IMR-90 (cell line): ENCODE measurements around the gene CLDN24. TPM values are rescaled to one million over a fixed set of nuclear protein-coding genes. Genes with fewer than 3 reads are reported as not detected.

Experiments used
- ATAC-seq: fragments of 200-7000 bp; cut with Tn5 transposase; 2 replicates; pipeline ENCODE4 v1.9.1; 2020; ENCODE audit warnings: low read depth, mild to moderate bottlenecking, moderate library complexity
- BruUV-seq: library from RNA; stranded (reverse); fragments of 400-500 nt; replicated peaks from 2 replicates; lab custom pipeline; 2021; lab: Mats Ljungman, UMichigan
- CTCF ChIA-PET: fragments of 300-600 bp; formaldehyde crosslinking; extraction: SDS; loops from one replicate; lab custom pipeline; 2021; ENCODE audit warnings: antibody characterized with exemption; lab: Yijun Ruan, JAX
- POLR2A ChIA-PET: fragments of 300-600 bp; sonication (Branson Sonifier 250); formaldehyde crosslinking; loops from one replicate; lab custom pipeline; 2022; ENCODE audit warnings: antibody characterized with exemption; ENCODE audit not compliant: unreplicated experiment; lab: Charles Lee
- DNase-seq: peaks from one replicate; pipeline ENCODE4 v3.0.0; 2013
- H2AFZ ChIP-seq: replicated peaks from 2 replicates; pipeline ENCODE3; 2013; ENCODE audit warnings: low read length, mild to moderate bottlenecking; ENCODE audit not compliant: poor library complexity
- H2AK5ac ChIP-seq: 2 replicates; pipeline ENCODE4 v1.6.1; 2013; ENCODE audit warnings: low read depth, low read length, inconsistent platforms
- H2AK9ac ChIP-seq: replicated peaks from 2 replicates; pipeline ENCODE3; 2013; ENCODE audit warnings: mild to moderate bottlenecking, low read depth, low read length, moderate library complexity; ENCODE audit not compliant: poor library complexity
- H2BK120ac ChIP-seq: 2 replicates; pipeline ENCODE4 v1.6.1; 2013; ENCODE audit warnings: low read depth, low read length, inconsistent platforms
- H2BK15ac ChIP-seq: 3 replicates; pipeline ENCODE4 v1.6.1; 2013; ENCODE audit warnings: low read depth, low read length, inconsistent platforms
- H2BK20ac ChIP-seq: 2 replicates; pipeline ENCODE4 v1.6.1; 2013; ENCODE audit warnings: low read depth, mild to moderate bottlenecking, inconsistent platforms, low read length, moderate library complexity
- H2BK5ac ChIP-seq: 2 replicates; pipeline ENCODE4 v1.6.1; 2013; ENCODE audit warnings: mild to moderate bottlenecking, low read depth, low read length, inconsistent platforms; ENCODE audit not compliant: poor library complexity, severe bottlenecking
- H3K14ac ChIP-seq: replicated peaks from 2 replicates; pipeline ENCODE4 v1.6.1; 2013; ENCODE audit warnings: low read depth, low read length, inconsistent platforms
- H3K18ac ChIP-seq: 2 replicates; pipeline ENCODE4 v1.6.1; 2013; ENCODE audit warnings: low read depth, low read length, control low read depth
- H3K23ac ChIP-seq: 2 replicates; pipeline ENCODE4 v1.6.1; 2013; ENCODE audit warnings: low read depth, low read length, inconsistent platforms
- H3K27ac ChIP-seq: 2 replicates; pipeline ENCODE4 v1.5.1; 2013; ENCODE audit warnings: mild to moderate bottlenecking, control low read depth, low read length; ENCODE audit not compliant: insufficient read depth
- H3K27me3 ChIP-seq: 2 replicates; pipeline ENCODE4 v1.6.1; 2013; ENCODE audit warnings: low read length; ENCODE audit not compliant: control insufficient read depth, insufficient read depth
- H3K36me3 ChIP-seq: 2 replicates; pipeline ENCODE4 v1.6.1; 2013; ENCODE audit warnings: low read length, mixed read lengths; ENCODE audit not compliant: control insufficient read depth, insufficient read depth
- H3K4ac ChIP-seq: 2 replicates; pipeline ENCODE4 v1.6.1; 2013; ENCODE audit warnings: low read depth, low read length, inconsistent platforms
- H3K4me1 ChIP-seq: 2 replicates; pipeline ENCODE4 v1.6.1; 2013; ENCODE audit warnings: low read length, mixed read lengths; ENCODE audit not compliant: control insufficient read depth, insufficient read depth
- H3K4me2 ChIP-seq: 2 replicates; pipeline ENCODE4 v1.6.1; 2013; ENCODE audit warnings: low read depth, mild to moderate bottlenecking, control low read depth, low read length, moderate library complexity
- H3K4me3 ChIP-seq: 2 replicates; pipeline ENCODE4 v1.5.1; 2013; ENCODE audit warnings: low read depth, mild to moderate bottlenecking, control low read depth, low read length, moderate library complexity; ENCODE audit not compliant: insufficient read depth
- H3K56ac ChIP-seq: 2 replicates; pipeline ENCODE4 v1.6.1; 2013; ENCODE audit warnings: low read length, inconsistent platforms; ENCODE audit not compliant: insufficient read depth; ENCODE audit errors: extremely low read depth
- H3K79me1 ChIP-seq, 2 experiments: 2 replicates each; pipeline ENCODE4 v1.6.1; 2013; ENCODE audit warnings: low read length in 2 of 2, inconsistent platforms in 1 of 2, low read depth in 1 of 2
- H3K9ac ChIP-seq: 2 replicates; pipeline ENCODE4 v1.6.1; 2013; ENCODE audit warnings: low read depth, low read length, control low read depth
- H3K9me1 ChIP-seq: 2 replicates; pipeline ENCODE4 v1.6.1; 2013; ENCODE audit warnings: low read length, inconsistent platforms; ENCODE audit not compliant: insufficient read depth
- H3K9me3 ChIP-seq: 2 replicates; pipeline ENCODE4 v1.6.1; 2013; ENCODE audit warnings: low read length; ENCODE audit not compliant: control insufficient read depth, insufficient read depth
- H4K20me1 ChIP-seq: 2 replicates; pipeline ENCODE4 v1.6.1; 2013; ENCODE audit warnings: low read length, inconsistent platforms; ENCODE audit not compliant: insufficient read depth
- H4K5ac ChIP-seq: 2 replicates; pipeline ENCODE4 v1.6.1; 2013; ENCODE audit warnings: mild to moderate bottlenecking, low read depth, low read length, control low read depth
- H4K8ac ChIP-seq, 2 experiments: 2 replicates each; pipeline ENCODE4 v1.6.1; 2013; ENCODE audit warnings: low read depth in 2 of 2, low read length in 2 of 2, control low read depth in 1 of 2, inconsistent platforms in 1 of 2
- H4K91ac ChIP-seq: 2 replicates; pipeline ENCODE4 v1.6.1; 2013; ENCODE audit warnings: low read depth, low read length, inconsistent platforms; ENCODE audit not compliant: insufficient read depth
- BHLHE40 ChIP-seq: fragments of 150-350 bp; IDR thresholded peaks from 2 replicates; pipeline ENCODE4 v1.6.1; 2016; ENCODE audit warnings: mild to moderate bottlenecking, low read depth, low read length
- CEBPB ChIP-seq: IDR thresholded peaks from 2 replicates; pipeline ENCODE4 v1.6.1; 2012; ENCODE audit warnings: low read depth, low read length, improper control_type of control experiment
- CHD1 ChIP-seq: IDR thresholded peaks from 2 replicates; pipeline ENCODE4 v1.6.1; 2012; ENCODE audit warnings: low read depth, low read length, improper control_type of control experiment
- FOS ChIP-seq: fragments of 150-350 bp; IDR thresholded peaks from 2 replicates; pipeline ENCODE4 v1.6.1; 2016; ENCODE audit warnings: low read depth, low read length
- MAFK ChIP-seq: IDR thresholded peaks from 2 replicates; pipeline ENCODE4 v1.6.1; 2012; ENCODE audit warnings: low read depth, low read length, improper control_type of control experiment
- MAZ ChIP-seq: IDR thresholded peaks from 2 replicates; pipeline ENCODE4 v1.6.1; 2012; ENCODE audit warnings: low read depth, mild to moderate bottlenecking, low read length, improper control_type of control experiment, moderate library complexity, borderline replicate concordance
- MXI1 ChIP-seq: IDR thresholded peaks from 2 replicates; pipeline ENCODE4 v1.6.1; 2012; ENCODE audit warnings: low read depth, mild to moderate bottlenecking, low read length, moderate library complexity, borderline replicate concordance
- NFE2L2 ChIP-seq: fragments of 150-350 bp; IDR thresholded peaks from 2 replicates; pipeline ENCODE4 v1.6.1; 2016; ENCODE audit warnings: low read depth, mild to moderate bottlenecking, low read length
- POLR2A ChIP-seq: IDR thresholded peaks from 2 replicates; pipeline ENCODE4 v1.6.1; 2012; ENCODE audit warnings: mild to moderate bottlenecking, low read depth, low read length
- RAD21 ChIP-seq: IDR thresholded peaks from 2 replicates; pipeline ENCODE4 v1.6.1; 2012; ENCODE audit warnings: low read length, improper control_type of control experiment
- RCOR1 ChIP-seq: IDR thresholded peaks from 2 replicates; pipeline ENCODE4 v1.6.1; 2012; ENCODE audit warnings: mild to moderate bottlenecking, low read length, improper control_type of control experiment; ENCODE audit not compliant: insufficient replicate concordance
- RFX5 ChIP-seq: IDR thresholded peaks from 2 replicates; pipeline ENCODE4 v1.8.0; 2012; ENCODE audit warnings: low read depth, mild to moderate bottlenecking, low read length, moderate library complexity
- USF2 ChIP-seq: fragments of 150-350 bp; IDR thresholded peaks from 2 replicates; pipeline ENCODE4 v1.6.1; 2017; ENCODE audit warnings: mild to moderate bottlenecking, antibody characterized with exemption, low read length, low read depth
- WGBS, 2 experiments: methylation state at CpG; one replicate each; pipeline versions ENCODE4 v1.1.5 to v1.1.7; 2013; ENCODE audit warnings: missing lambda C conversion rate in 2 of 2; ENCODE audit not compliant: insufficient read length in 1 of 2; ENCODE audit errors: extremely low coverage in 2 of 2; 5-methylcytosine and 5-hydroxymethylcytosine counted together
- dilution Hi-C: fragments of 300-500 bp; cut with HindIII; formaldehyde crosslinking; loops from one replicate; pipeline ENCODE4 v1.14.3; 2018; ENCODE audit warnings: low sequenced_read_pairs; ENCODE audit not compliant: unreplicated experiment
- in situ Hi-C: fragments of 300-500 bp; cut with MboI; formaldehyde crosslinking; loops from 3 replicates; pipeline ENCODE4 v1.14.3; 2019; ENCODE audit warnings: low sequenced_read_pairs, inconsistent platforms, mixed read lengths
- intact Hi-C: fragments of 100-400 bp; cut with micrococcal nuclease; formaldehyde crosslinking; loops from 2 replicates; pipeline ENCODE4 v1.10.0; 2022
- polyA plus RNA-seq, 3 experiments: library from polyadenylated mRNA; depleted of rRNA; stranded (reverse); fragments of >200 nt; gene quantifications; 2 replicates each; pipeline ENCODE4 v1.2.3, GENCODE V29; 2012; ENCODE audit warnings: low replicate concordance in 1 of 3
- total RNA-seq: library from RNA; depleted of rRNA; stranded (reverse); fragments of >200 nt; gene quantifications from 2 replicates; pipeline ENCODE4 v1.2.3, GENCODE V29; 2012
- TF ChIP-seq, protein P1 (sequence below): fragments of 150-350 bp; IDR thresholded peaks from 2 replicates; pipeline ENCODE4 v1.6.1; 2016; ENCODE audit warnings: low read depth, mild to moderate bottlenecking, low read length, moderate library complexity, borderline replicate concordance
- TF ChIP-seq, protein P2 (sequence below): conservative IDR thresholded peaks from 2 replicates; pipeline ENCODE4 v1.5.1; 2012; ENCODE audit warnings: mild to moderate bottlenecking, low read depth, low read length, improper control_type of control experiment

The CLDN24 gene
- total and polyA plus RNA-seq, 2 of the 4 experiments (the other 2 are of a cell fraction), result not detected

DNA sequence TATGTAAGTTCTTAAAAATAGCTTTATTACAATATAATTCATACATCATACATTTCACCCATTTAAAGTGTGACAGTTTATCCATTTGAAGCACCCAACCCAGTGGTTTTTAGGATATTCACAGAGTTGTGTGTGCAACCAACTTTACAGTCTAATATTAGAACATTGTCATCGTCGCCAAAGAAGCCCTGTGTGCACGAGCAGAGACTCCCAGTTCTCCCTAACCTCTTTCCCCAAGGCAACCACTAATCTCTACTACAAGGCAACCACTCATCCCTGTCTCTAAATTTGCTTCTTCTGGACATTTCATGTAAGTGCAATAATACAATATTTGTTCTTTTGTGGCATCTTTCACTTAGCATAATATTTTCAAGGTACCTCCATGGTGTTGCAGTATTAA, 49.8 kb downstream of the CLDN24 start:
- CTCF ChIA-PET, result interaction anchor here (0.6 to 1.1 kb wide), 2 partner anchors 9 to 553 kb away, joined by 3 read pairs; no protein-coding TSS in a partner anchor
- no CpG with 5 or more reads among the region's 3 CpGs for WGBS, 2 experiments
- peaks cover 25% of the 10 kb centered on the region for H3K36me3 ChIP-seq

More for the DNA sequence above, 49.8 kb downstream of the CLDN24 start:
- Histone ChIP-seq H2AK5ac (no peak overlapping the region), H4K8ac (no peak overlapping the region), H3K9ac (no peak overlapping the region), H3K18ac (no peak overlapping the region), H2AFZ (no peak overlapping the region), H2BK5ac (no peak overlapping the region), H3K79me1 (peaks cover 0 to 2% of the 10 kb centered on the region in 2 experiments; a peak in 1 of 4 replicates), H3K9me3 (peaks cover 8% of the 10 kb centered on the region), H4K91ac (no peak overlapping the region), H3K4me3 (no peak overlapping the region), H3K56ac (no peak overlapping the region), H3K4me2 (no peak overlapping the region), H2BK15ac (no peak overlapping the region), H3K27ac (no peak overlapping the region), H2BK120ac (no peak overlapping the region), H3K4ac (no peak overlapping the region), H2AK9ac (no peak overlapping the region), H3K4me1 (no peaks in the 10 kb centered on the region), H4K20me1 (no peaks in the 10 kb centered on the region), H2BK20ac (no peak overlapping the region), H3K9me1 (no peaks in the 10 kb centered on the region), H3K27me3 (no peaks in the 10 kb centered on the region), H4K5ac (no peak overlapping the region), H3K14ac (no peak overlapping the region), H3K23ac (no peak overlapping the region)
- dilution Hi-C loops (loop anchor here (25.0 kb wide), 1 partner anchor 360 kb away; the partner anchor contains the start of gene DCTD), in situ Hi-C loops (loop anchor here (25.0 kb wide), 1 partner anchor 810 kb away; no protein-coding TSS in a partner anchor), intact Hi-C loops (no loop called here)
- no TSS peak for BruUV-seq
- DNase-seq (no peak), ATAC-seq (no peak)
- POLR2A ChIA-PET, result no interaction called here
- TF ChIP-seq NFE2L2 (no peak), POLR2A (no peak), MAZ (no peak), MAFK (no peak), CEBPB (no peak), RFX5 (no peak), MXI1 (no peak), BHLHE40 (no peak), CHD1 (no peak), RCOR1 (no peak), USF2 (no peak), FOS (no peak), RAD21 (no peak)
- TF ChIP-seq, protein P1, sequence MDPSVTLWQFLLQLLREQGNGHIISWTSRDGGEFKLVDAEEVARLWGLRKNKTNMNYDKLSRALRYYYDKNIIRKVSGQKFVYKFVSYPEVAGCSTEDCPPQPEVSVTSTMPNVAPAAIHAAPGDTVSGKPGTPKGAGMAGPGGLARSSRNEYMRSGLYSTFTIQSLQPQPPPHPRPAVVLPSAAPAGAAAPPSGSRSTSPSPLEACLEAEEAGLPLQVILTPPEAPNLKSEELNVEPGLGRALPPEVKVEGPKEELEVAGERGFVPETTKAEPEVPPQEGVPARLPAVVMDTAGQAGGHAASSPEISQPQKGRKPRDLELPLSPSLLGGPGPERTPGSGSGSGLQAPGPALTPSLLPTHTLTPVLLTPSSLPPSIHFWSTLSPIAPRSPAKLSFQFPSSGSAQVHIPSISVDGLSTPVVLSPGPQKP, result no peak
- TF ChIP-seq, protein P2, sequence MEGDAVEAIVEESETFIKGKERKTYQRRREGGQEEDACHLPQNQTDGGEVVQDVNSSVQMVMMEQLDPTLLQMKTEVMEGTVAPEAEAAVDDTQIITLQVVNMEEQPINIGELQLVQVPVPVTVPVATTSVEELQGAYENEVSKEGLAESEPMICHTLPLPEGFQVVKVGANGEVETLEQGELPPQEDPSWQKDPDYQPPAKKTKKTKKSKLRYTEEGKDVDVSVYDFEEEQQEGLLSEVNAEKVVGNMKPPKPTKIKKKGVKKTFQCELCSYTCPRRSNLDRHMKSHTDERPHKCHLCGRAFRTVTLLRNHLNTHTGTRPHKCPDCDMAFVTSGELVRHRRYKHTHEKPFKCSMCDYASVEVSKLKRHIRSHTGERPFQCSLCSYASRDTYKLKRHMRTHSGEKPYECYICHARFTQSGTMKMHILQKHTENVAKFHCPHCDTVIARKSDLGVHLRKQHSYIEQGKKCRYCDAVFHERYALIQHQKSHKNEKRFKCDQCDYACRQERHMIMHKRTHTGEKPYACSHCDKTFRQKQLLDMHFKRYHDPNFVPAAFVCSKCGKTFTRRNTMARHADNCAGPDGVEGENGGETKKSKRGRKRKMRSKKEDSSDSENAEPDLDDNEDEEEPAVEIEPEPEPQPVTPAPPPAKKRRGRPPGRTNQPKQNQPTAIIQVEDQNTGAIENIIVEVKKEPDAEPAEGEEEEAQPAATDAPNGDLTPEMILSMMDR, result no peak
